H1 (cell line): ENCODE results near the gene KRTAP6-1. TPM values are rescaled to one million over a fixed set of nuclear protein-coding genes. Genes with fewer than 3 reads are reported as not detected.

Source experiments
- NRF1 ChIP-seq: IDR thresholded peaks from 2 replicates; pipeline ENCODE4 v1.6.1; 2011; ENCODE audit warnings: mild to moderate bottlenecking, low read depth, low read length, improper control_type of control experiment
- polyA plus RNA-seq, 7 experiments: library from polyadenylated mRNA; depleted of rRNA in 3 of 7; stranded (reverse) in 5 of 7; unstranded in 2 of 7; fragments of >200 nt in 5 of 7; fragments of 200-250 nt in 2 of 7; gene quantifications; 1 replicate in 5 of 7; 2 replicates in 1 of 7; 4 replicates in 1 of 7; pipeline versions ENCODE4 v1.2.1 to v1.2.3, GENCODE V29; 2011 to 2013; ENCODE audit warnings: missing spikeins in 2 of 7, mixed read lengths in 2 of 7
- total RNA-seq: library from RNA; stranded (reverse); fragmentation: NEBNext Ultra II Directional; extraction: Animal tissue kit (Norgen Biotek cat#: 25700); gene quantifications from 2 replicates; pipeline ENCODE4 v1.2.1, GENCODE V29; 2021
- TF ChIP-seq, protein P1 (sequence below): fragments of 300-600 bp; sonication (generic); IDR thresholded peaks from 2 replicates; pipeline ENCODE4 v1.7.1; 2012; ENCODE audit warnings: low read length, moderate library complexity, mild to moderate bottlenecking, inconsistent platforms; ENCODE audit not compliant: insufficient replicate concordance

Gene KRTAP6-1
- total and polyA plus RNA-seq, 2 of the 8 experiments (the other 6 are each of a cell fraction or from before 2014, with no cell fraction given) = not detected

DNA sequence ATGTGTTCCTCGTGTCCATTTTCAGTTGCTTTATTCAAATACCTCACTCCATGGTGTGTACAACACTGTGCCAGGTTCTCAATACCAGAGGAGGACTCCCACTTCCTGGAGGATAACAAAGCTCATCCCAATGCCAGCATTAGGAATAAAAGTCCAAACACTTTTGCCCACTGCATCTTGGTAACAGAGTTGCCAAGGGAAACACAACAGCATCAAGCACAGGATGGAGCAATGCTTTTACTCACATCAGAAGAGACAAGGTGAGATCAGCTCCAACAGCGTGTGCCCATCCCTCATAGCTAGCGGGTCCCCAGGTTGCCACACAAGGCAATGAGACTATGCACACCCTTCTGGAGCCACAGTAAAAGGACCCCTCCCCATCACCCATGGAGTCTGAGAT lies 9.6 kb upstream of the KRTAP6-1 start (continued):
- TF ChIP-seq, protein P1, sequence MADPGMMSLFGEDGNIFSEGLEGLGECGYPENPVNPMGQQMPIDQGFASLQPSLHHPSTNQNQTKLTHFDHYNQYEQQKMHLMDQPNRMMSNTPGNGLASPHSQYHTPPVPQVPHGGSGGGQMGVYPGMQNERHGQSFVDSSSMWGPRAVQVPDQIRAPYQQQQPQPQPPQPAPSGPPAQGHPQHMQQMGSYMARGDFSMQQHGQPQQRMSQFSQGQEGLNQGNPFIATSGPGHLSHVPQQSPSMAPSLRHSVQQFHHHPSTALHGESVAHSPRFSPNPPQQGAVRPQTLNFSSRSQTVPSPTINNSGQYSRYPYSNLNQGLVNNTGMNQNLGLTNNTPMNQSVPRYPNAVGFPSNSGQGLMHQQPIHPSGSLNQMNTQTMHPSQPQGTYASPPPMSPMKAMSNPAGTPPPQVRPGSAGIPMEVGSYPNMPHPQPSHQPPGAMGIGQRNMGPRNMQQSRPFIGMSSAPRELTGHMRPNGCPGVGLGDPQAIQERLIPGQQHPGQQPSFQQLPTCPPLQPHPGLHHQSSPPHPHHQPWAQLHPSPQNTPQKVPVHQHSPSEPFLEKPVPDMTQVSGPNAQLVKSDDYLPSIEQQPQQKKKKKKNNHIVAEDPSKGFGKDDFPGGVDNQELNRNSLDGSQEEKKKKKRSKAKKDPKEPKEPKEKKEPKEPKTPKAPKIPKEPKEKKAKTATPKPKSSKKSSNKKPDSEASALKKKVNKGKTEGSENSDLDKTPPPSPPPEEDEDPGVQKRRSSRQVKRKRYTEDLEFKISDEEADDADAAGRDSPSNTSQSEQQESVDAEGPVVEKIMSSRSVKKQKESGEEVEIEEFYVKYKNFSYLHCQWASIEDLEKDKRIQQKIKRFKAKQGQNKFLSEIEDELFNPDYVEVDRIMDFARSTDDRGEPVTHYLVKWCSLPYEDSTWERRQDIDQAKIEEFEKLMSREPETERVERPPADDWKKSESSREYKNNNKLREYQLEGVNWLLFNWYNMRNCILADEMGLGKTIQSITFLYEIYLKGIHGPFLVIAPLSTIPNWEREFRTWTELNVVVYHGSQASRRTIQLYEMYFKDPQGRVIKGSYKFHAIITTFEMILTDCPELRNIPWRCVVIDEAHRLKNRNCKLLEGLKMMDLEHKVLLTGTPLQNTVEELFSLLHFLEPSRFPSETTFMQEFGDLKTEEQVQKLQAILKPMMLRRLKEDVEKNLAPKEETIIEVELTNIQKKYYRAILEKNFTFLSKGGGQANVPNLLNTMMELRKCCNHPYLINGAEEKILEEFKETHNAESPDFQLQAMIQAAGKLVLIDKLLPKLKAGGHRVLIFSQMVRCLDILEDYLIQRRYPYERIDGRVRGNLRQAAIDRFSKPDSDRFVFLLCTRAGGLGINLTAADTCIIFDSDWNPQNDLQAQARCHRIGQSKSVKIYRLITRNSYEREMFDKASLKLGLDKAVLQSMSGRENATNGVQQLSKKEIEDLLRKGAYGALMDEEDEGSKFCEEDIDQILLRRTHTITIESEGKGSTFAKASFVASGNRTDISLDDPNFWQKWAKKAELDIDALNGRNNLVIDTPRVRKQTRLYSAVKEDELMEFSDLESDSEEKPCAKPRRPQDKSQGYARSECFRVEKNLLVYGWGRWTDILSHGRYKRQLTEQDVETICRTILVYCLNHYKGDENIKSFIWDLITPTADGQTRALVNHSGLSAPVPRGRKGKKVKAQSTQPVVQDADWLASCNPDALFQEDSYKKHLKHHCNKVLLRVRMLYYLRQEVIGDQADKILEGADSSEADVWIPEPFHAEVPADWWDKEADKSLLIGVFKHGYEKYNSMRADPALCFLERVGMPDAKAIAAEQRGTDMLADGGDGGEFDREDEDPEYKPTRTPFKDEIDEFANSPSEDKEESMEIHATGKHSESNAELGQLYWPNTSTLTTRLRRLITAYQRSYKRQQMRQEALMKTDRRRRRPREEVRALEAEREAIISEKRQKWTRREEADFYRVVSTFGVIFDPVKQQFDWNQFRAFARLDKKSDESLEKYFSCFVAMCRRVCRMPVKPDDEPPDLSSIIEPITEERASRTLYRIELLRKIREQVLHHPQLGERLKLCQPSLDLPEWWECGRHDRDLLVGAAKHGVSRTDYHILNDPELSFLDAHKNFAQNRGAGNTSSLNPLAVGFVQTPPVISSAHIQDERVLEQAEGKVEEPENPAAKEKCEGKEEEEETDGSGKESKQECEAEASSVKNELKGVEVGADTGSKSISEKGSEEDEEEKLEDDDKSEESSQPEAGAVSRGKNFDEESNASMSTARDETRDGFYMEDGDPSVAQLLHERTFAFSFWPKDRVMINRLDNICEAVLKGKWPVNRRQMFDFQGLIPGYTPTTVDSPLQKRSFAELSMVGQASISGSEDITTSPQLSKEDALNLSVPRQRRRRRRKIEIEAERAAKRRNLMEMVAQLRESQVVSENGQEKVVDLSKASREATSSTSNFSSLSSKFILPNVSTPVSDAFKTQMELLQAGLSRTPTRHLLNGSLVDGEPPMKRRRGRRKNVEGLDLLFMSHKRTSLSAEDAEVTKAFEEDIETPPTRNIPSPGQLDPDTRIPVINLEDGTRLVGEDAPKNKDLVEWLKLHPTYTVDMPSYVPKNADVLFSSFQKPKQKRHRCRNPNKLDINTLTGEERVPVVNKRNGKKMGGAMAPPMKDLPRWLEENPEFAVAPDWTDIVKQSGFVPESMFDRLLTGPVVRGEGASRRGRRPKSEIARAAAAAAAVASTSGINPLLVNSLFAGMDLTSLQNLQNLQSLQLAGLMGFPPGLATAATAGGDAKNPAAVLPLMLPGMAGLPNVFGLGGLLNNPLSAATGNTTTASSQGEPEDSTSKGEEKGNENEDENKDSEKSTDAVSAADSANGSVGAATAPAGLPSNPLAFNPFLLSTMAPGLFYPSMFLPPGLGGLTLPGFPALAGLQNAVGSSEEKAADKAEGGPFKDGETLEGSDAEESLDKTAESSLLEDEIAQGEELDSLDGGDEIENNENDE = no peak
- no peak for TF ChIP-seq NRF1
